Liver (tissue), 9 donors: ENCODE measurements around the gene PPP1R10. TPM values are rescaled to one million over a fixed set of nuclear protein-coding genes. Genes with fewer than 3 reads are reported as not detected.

Experiments used
- DNase-seq: peaks from one replicate; pipeline ENCODE4 v3.0.0-alpha.2; 2017; ENCODE audit warnings: low spot score
- H3K27ac ChIP-seq, 2 donors: one replicate each; pipeline ENCODE4 v1.7.0; 2013; ENCODE audit warnings: inconsistent platforms in 2 of 2, low read length in 2 of 2, control low read depth in 1 of 2, low read depth in 1 of 2, mild to moderate bottlenecking in 1 of 2
- H3K27me3 ChIP-seq, 4 donors: one replicate each; pipeline versions ENCODE4 v1.6.1 to v1.7.0; 2013; ENCODE audit warnings: low read length in 3 of 4, inconsistent platforms in 1 of 4, mild to moderate bottlenecking in 1 of 4, moderate library complexity in 1 of 4; ENCODE audit not compliant: control insufficient read depth in 4 of 4, insufficient read depth in 4 of 4
- H3K36me3 ChIP-seq, 4 donors: one replicate each; pipeline versions ENCODE4 v1.6.1 to v1.7.0; 2013; ENCODE audit warnings: low read length in 3 of 4, mild to moderate bottlenecking in 3 of 4, low read depth in 1 of 4, moderate library complexity in 1 of 4; ENCODE audit not compliant: control insufficient read depth in 4 of 4, insufficient read depth in 3 of 4
- H3K4me1 ChIP-seq, 4 donors: one replicate each; pipeline versions ENCODE4 v1.6.1 to v1.7.0; 2013; ENCODE audit warnings: low read length in 3 of 4, mild to moderate bottlenecking in 3 of 4, moderate library complexity in 1 of 4; ENCODE audit not compliant: control insufficient read depth in 4 of 4, insufficient read depth in 4 of 4
- H3K4me3 ChIP-seq, 3 donors: one replicate each; pipeline versions ENCODE4 v1.6.1 to v1.7.0; 2013; ENCODE audit warnings: low read length in 3 of 3, control low read depth in 1 of 3, low read depth in 1 of 3, mild to moderate bottlenecking in 1 of 3
- H3K9ac ChIP-seq, 2 donors: one replicate each; pipeline ENCODE4 v1.7.0; 2013; ENCODE audit warnings: low read length in 2 of 2, mild to moderate bottlenecking in 2 of 2, moderate library complexity in 2 of 2, control low read depth in 1 of 2, low read depth in 1 of 2
- H3K9me3 ChIP-seq, 4 donors: one replicate each; pipeline versions ENCODE4 v1.6.1 to v1.7.0; 2013; ENCODE audit warnings: low read length in 3 of 4; ENCODE audit not compliant: control insufficient read depth in 4 of 4
- ATF3 ChIP-seq: IDR thresholded peaks from 2 replicates; pipeline ENCODE4 v1.6.1; 2016; ENCODE audit warnings: antibody characterized with exemption
- CTCF ChIP-seq: fragments of 150-350 bp; IDR thresholded peaks from 2 replicates; pipeline ENCODE4 v1.5.1; 2017; ENCODE audit warnings: improper control_type of control experiment, low read depth, low read length; ENCODE audit not compliant: missing input control
- EGR1 ChIP-seq, 2 donors: IDR thresholded peaks; 2 replicates each; pipeline ENCODE4 v1.6.1; 2016 to 2018; ENCODE audit warnings: antibody characterized with exemption in 2 of 2, low read depth in 2 of 2
- FOXA1 ChIP-seq: IDR thresholded peaks from 2 replicates; pipeline ENCODE4 v1.6.1; 2016; ENCODE audit warnings: antibody characterized with exemption
- FOXA2 ChIP-seq: IDR thresholded peaks from 2 replicates; pipeline ENCODE4 v1.6.1; 2016; ENCODE audit warnings: antibody characterized with exemption
- GABPA ChIP-seq, 2 donors: IDR thresholded peaks in 1 of 2; conservative IDR thresholded peaks in 1 of 2; 2 replicates each; pipeline ENCODE4 v1.6.1; 2016; ENCODE audit warnings: antibody characterized with exemption in 2 of 2, mild to moderate bottlenecking in 1 of 2, moderate library complexity in 1 of 2
- HNF4A ChIP-seq, 2 donors: conservative IDR thresholded peaks; 2 replicates each; pipeline ENCODE4 v1.6.1; 2016; ENCODE audit warnings: antibody characterized with exemption in 2 of 2, mild to moderate bottlenecking in 2 of 2
- HNF4G ChIP-seq: IDR thresholded peaks from 2 replicates; pipeline ENCODE4 v1.6.1; 2016; ENCODE audit warnings: antibody characterized with exemption
- JUND ChIP-seq, 2 donors: IDR thresholded peaks; 2 replicates each; pipeline ENCODE4 v1.6.1; 2016; ENCODE audit warnings: antibody characterized with exemption in 2 of 2
- MAX ChIP-seq: IDR thresholded peaks from 2 replicates; pipeline ENCODE4 v1.6.1; 2016; ENCODE audit warnings: antibody characterized with exemption
- NR2F2 ChIP-seq: IDR thresholded peaks from 2 replicates; pipeline ENCODE4 v1.6.1; 2016; ENCODE audit warnings: antibody characterized with exemption
- RAD21 ChIP-seq, 2 donors: IDR thresholded peaks; 2 replicates each; pipeline ENCODE4 v1.6.1; 2016; ENCODE audit warnings: antibody characterized with exemption in 2 of 2, mild to moderate bottlenecking in 2 of 2
- RXRA ChIP-seq, 2 donors: IDR thresholded peaks; 2 replicates each; pipeline ENCODE4 v1.6.1; 2017 to 2018; ENCODE audit warnings: antibody characterized with exemption in 2 of 2, mild to moderate bottlenecking in 1 of 2
- SP1 ChIP-seq: IDR thresholded peaks from 2 replicates; pipeline ENCODE4 v1.6.1; 2018; ENCODE audit warnings: antibody characterized with exemption, mild to moderate bottlenecking
- TAF1 ChIP-seq: conservative IDR thresholded peaks from 2 replicates; pipeline ENCODE4 v1.6.1; 2016; ENCODE audit warnings: antibody characterized with exemption, mild to moderate bottlenecking
- YY1 ChIP-seq: IDR thresholded peaks from 2 replicates; pipeline ENCODE4 v1.6.1; 2016; ENCODE audit warnings: antibody characterized with exemption, mild to moderate bottlenecking
- polyA plus RNA-seq, 2 donors: library from polyadenylated mRNA; stranded (reverse) in 1 of 2; unstranded in 1 of 2; fragments of 200-250 nt in 1 of 2; fragments of >200 nt in 1 of 2; fragmentation: Nextera tagmentation in 1 of 2; extraction: Ambion mirVana in 1 of 2; gene quantifications; one replicate each; pipeline versions ENCODE4 v1.2.1 to v1.2.3, GENCODE V29; 2013 to 2015
- total RNA-seq, 2 donors: library from RNA; depleted of rRNA; stranded (reverse); fragments of >200 nt; gene quantifications; one replicate each; pipeline ENCODE4 v1.2.3, GENCODE V29; 2014
- TF ChIP-seq, protein P1 (sequence below): IDR thresholded peaks from 2 replicates; pipeline ENCODE4 v1.6.1; 2016; ENCODE audit warnings: antibody characterized with exemption, mild to moderate bottlenecking
- TF ChIP-seq, protein P2 (sequence below): IDR thresholded peaks from 2 replicates; pipeline ENCODE4 v1.6.1; 2016; ENCODE audit warnings: antibody characterized with exemption
- donor health status: healthy.
- donor health status: healthy.
- donor health status: healthy.
- donor health status: healthy.
- donor health status: healthy.

Gene PPP1R10
- total and polyA plus RNA-seq, 4 donors = 11.1 to 21.1 (median 14.1) TPM

- Histone ChIP-seq H3K9ac (peak overlapping the region in 1 of 2 donors; percentile 86), H3K36me3 (peaks cover 0 to 11% (median 4%) of the 10 kb centered on the region in 4 donors), H3K27ac (peak overlapping the region; percentile 80 to 89), H3K9me3 (no peaks in the 10 kb centered on the region), H3K4me1 (peaks cover 10 to 60% (median 56%) of the 10 kb centered on the region in 4 donors), H3K4me3 (no peak overlapping the region), H3K27me3 (no peaks in the 10 kb centered on the region)
- TF ChIP-seq NR2F2 (no peak), MAX (peak; percentile 56), HNF4G (no peak), SP1 (peak; percentile 64), CTCF (no peak), HNF4A (conservative IDR thresholded peaks at IDR 0.05) (peak; percentile 45 to 59), TAF1 (no peak), ATF3 (peak; percentile 49), JUND (IDR thresholded peaks at IDR 0.05) (peak in 1 of 2 donors; percentile 23), FOXA1 (no peak), RAD21 (IDR thresholded peaks at IDR 0.05) (peak; percentile 11 to 28), FOXA2 (peak; percentile 45), RXRA (IDR thresholded peaks at IDR 0.05) (peak; percentile 92 to 93), GABPA (IDR thresholded peaks at IDR 0.05 in 1 of 2, conservative IDR thresholded peaks at IDR 0.05 in 1 of 2) (peak in 1 of 2 donors; percentile 77), EGR1 (IDR thresholded peaks at IDR 0.05; ENCODE audit: low read depth in 2 of 2) (no peak), YY1 (peak; percentile 50)
- TF ChIP-seq, protein P1, sequence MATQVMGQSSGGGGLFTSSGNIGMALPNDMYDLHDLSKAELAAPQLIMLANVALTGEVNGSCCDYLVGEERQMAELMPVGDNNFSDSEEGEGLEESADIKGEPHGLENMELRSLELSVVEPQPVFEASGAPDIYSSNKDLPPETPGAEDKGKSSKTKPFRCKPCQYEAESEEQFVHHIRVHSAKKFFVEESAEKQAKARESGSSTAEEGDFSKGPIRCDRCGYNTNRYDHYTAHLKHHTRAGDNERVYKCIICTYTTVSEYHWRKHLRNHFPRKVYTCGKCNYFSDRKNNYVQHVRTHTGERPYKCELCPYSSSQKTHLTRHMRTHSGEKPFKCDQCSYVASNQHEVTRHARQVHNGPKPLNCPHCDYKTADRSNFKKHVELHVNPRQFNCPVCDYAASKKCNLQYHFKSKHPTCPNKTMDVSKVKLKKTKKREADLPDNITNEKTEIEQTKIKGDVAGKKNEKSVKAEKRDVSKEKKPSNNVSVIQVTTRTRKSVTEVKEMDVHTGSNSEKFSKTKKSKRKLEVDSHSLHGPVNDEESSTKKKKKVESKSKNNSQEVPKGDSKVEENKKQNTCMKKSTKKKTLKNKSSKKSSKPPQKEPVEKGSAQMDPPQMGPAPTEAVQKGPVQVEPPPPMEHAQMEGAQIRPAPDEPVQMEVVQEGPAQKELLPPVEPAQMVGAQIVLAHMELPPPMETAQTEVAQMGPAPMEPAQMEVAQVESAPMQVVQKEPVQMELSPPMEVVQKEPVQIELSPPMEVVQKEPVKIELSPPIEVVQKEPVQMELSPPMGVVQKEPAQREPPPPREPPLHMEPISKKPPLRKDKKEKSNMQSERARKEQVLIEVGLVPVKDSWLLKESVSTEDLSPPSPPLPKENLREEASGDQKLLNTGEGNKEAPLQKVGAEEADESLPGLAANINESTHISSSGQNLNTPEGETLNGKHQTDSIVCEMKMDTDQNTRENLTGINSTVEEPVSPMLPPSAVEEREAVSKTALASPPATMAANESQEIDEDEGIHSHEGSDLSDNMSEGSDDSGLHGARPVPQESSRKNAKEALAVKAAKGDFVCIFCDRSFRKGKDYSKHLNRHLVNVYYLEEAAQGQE = no peak
- TF ChIP-seq, protein P2, sequence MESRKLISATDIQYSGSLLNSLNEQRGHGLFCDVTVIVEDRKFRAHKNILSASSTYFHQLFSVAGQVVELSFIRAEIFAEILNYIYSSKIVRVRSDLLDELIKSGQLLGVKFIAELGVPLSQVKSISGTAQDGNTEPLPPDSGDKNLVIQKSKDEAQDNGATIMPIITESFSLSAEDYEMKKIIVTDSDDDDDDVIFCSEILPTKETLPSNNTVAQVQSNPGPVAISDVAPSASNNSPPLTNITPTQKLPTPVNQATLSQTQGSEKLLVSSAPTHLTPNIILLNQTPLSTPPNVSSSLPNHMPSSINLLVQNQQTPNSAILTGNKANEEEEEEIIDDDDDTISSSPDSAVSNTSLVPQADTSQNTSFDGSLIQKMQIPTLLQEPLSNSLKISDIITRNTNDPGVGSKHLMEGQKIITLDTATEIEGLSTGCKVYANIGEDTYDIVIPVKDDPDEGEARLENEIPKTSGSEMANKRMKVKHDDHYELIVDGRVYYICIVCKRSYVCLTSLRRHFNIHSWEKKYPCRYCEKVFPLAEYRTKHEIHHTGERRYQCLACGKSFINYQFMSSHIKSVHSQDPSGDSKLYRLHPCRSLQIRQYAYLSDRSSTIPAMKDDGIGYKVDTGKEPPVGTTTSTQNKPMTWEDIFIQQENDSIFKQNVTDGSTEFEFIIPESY = peak; percentile 38
- DNase-seq = no peak
Measured at GRCh38 chr6:30565772-30566171, 51.3 kb downstream of the PPP1R10 start.
